ENCODE results near the gene GCN1.
A peak's percentile ranks its signal among the peaks of the same experiment; 100 is the strongest.

Gene GCN1

DNA sequence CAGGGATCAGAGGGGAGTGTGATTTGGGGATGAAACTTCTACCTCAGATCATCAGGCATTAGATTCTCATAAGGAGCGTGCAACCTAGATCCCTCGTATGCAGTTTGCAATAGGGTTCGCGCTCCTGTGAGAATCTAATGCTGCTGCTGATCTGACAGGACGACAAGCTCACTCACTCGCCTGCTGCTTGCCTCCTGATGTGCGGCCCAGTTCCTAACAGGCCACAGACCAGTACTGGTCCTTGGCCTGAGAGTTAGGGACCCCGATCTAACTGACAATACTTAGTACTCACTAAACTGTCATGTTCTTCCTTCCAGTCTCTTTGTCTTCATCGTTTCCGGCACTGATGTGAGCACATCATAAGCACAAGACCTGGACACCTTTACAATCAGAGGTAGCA is 11.7 kb upstream of the GCN1 start:
- Histone ChIP-seq H3K4me3 (replicated peaks; ENCODE audit: insufficient read depth, low read length) (no peak overlapping the region), H3K27me3 (ENCODE audit: insufficient read depth, poor library complexity, severe bottlenecking) (no peaks in the 10 kb centered on the region), H3K27ac (replicated peaks) (no peak overlapping the region)
- DNase-seq (ENCODE audit: low read depth in 1 of 2, low spot score in 1 of 2), result no peak
- TF ChIP-seq POLR2AphosphoS5 (IDR thresholded peaks at IDR 0.05; ENCODE audit: low read depth) (no peak), SPI1 (IDR thresholded peaks at IDR 0.05; ENCODE audit: borderline replicate concordance, low read depth) (no peak), GABPA (IDR thresholded peaks at IDR 0.05; ENCODE audit: low read depth) (no peak), REST (IDR thresholded peaks at IDR 0.05; ENCODE audit: insufficient replicate concordance, low read depth) (no peak)
- TF ChIP-seq, protein P1, sequence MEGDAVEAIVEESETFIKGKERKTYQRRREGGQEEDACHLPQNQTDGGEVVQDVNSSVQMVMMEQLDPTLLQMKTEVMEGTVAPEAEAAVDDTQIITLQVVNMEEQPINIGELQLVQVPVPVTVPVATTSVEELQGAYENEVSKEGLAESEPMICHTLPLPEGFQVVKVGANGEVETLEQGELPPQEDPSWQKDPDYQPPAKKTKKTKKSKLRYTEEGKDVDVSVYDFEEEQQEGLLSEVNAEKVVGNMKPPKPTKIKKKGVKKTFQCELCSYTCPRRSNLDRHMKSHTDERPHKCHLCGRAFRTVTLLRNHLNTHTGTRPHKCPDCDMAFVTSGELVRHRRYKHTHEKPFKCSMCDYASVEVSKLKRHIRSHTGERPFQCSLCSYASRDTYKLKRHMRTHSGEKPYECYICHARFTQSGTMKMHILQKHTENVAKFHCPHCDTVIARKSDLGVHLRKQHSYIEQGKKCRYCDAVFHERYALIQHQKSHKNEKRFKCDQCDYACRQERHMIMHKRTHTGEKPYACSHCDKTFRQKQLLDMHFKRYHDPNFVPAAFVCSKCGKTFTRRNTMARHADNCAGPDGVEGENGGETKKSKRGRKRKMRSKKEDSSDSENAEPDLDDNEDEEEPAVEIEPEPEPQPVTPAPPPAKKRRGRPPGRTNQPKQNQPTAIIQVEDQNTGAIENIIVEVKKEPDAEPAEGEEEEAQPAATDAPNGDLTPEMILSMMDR (IDR thresholded peaks at IDR 0.05; ENCODE audit: insufficient read depth, low read length), result no peak

GRCh38 chr12:120204171-120204570 is 9.7 kb upstream of the GCN1 start:
- TF ChIP-seq REST (IDR thresholded peaks at IDR 0.05; ENCODE audit: insufficient replicate concordance, low read depth) (no peak), SPI1 (IDR thresholded peaks at IDR 0.05; ENCODE audit: borderline replicate concordance, low read depth) (no peak), GABPA (IDR thresholded peaks at IDR 0.05; ENCODE audit: low read depth) (no peak), POLR2AphosphoS5 (IDR thresholded peaks at IDR 0.05; ENCODE audit: low read depth) (no peak)
- TF ChIP-seq, protein P1 (IDR thresholded peaks at IDR 0.05; ENCODE audit: insufficient read depth, low read length), result no peak
- no peak overlapping the region for H3K27ac ChIP-seq (replicated peaks)
- no peak for DNase-seq (ENCODE audit: low read depth in 1 of 2, low spot score in 1 of 2)
- H3K27me3 ChIP-seq (ENCODE audit: insufficient read depth, poor library complexity, severe bottlenecking), result no peaks in the 10 kb centered on the region
- no peak overlapping the region for H3K4me3 ChIP-seq (replicated peaks; ENCODE audit: insufficient read depth, low read length)

- Histone ChIP-seq H3K4me3 (replicated peaks; ENCODE audit: insufficient read depth, low read length) (peak overlapping the region; percentile 67), H3K27ac (replicated peaks) (peak overlapping the region; percentile 93), H3K27me3 (ENCODE audit: insufficient read depth, poor library complexity, severe bottlenecking) (no peaks in the 10 kb centered on the region)
- no peak for DNase-seq (ENCODE audit: low read depth in 1 of 2, low spot score in 1 of 2)
- TF ChIP-seq, protein P1 (IDR thresholded peaks at IDR 0.05; ENCODE audit: insufficient read depth, low read length), result no peak
- no peak for TF ChIP-seq SPI1 (IDR thresholded peaks at IDR 0.05; ENCODE audit: borderline replicate concordance, low read depth)
- no peak for TF ChIP-seq REST (IDR thresholded peaks at IDR 0.05; ENCODE audit: insufficient replicate concordance, low read depth)
- TF ChIP-seq GABPA (IDR thresholded peaks at IDR 0.05; ENCODE audit: low read depth), result no peak
- TF ChIP-seq POLR2AphosphoS5 (IDR thresholded peaks at IDR 0.05; ENCODE audit: low read depth), result no peak
These were observed 5.9 kb upstream of the GCN1 start for GRCh38 chr12:120200364-120200800.

Measured in HL-60 (cell line).